HUES48 (cell line): Measurements from ENCODE around the gene FAM204A.

Experiments
- H3K27ac ChIP-seq: one replicate; pipeline ENCODE4 v1.7.0; 2013; ENCODE audit warnings: low read depth, low read length, inconsistent platforms
- H3K27me3 ChIP-seq: 2 replicates; pipeline ENCODE4 v1.6.1; 2013; ENCODE audit warnings: mild to moderate bottlenecking, low read length; ENCODE audit not compliant: control insufficient read depth, insufficient read depth
- H3K36me3 ChIP-seq: 2 replicates; pipeline ENCODE4 v1.6.1; 2013; ENCODE audit warnings: low read length; ENCODE audit not compliant: control insufficient read depth, insufficient read depth
- H3K4me1 ChIP-seq: 2 replicates; pipeline ENCODE4 v1.6.1; 2013; ENCODE audit warnings: mild to moderate bottlenecking, low read length; ENCODE audit not compliant: control insufficient read depth, insufficient read depth
- H3K4me3 ChIP-seq: 2 replicates; pipeline ENCODE4 v1.5.1; 2013; ENCODE audit warnings: mild to moderate bottlenecking, low read depth, low read length
- H3K9ac ChIP-seq: 2 replicates; pipeline ENCODE4 v1.6.1; 2013; ENCODE audit warnings: mild to moderate bottlenecking, low read depth, low read length, moderate library complexity
- H3K9me3 ChIP-seq: 2 replicates; pipeline ENCODE4 v1.6.1; 2013; ENCODE audit warnings: low read length; ENCODE audit not compliant: control insufficient read depth, insufficient read depth

Gene FAM204A

GRCh38 chr10:118262538-118262937 lies 79.6 kb downstream of the FAM204A start:
- Histone ChIP-seq H3K4me3 (no peak overlapping the region), H3K36me3 (no peaks in the 10 kb centered on the region), H3K27me3 (peaks cover 87% of the 10 kb centered on the region), H3K9me3 (no peaks in the 10 kb centered on the region), H3K9ac (no peak overlapping the region), H3K4me1 (peaks cover 29% of the 10 kb centered on the region), H3K27ac (no peak overlapping the region)

GRCh38 chr10:118259288-118259906 lies 82.7 kb downstream of the FAM204A start:
- no peak overlapping the region for H3K9ac ChIP-seq
- H3K4me1 ChIP-seq = peaks cover 16% of the 10 kb centered on the region; the same call in 1 of the 2 replicates
- no peaks in the 10 kb centered on the region for H3K36me3 ChIP-seq
- H3K9me3 ChIP-seq = no peaks in the 10 kb centered on the region
- no peak overlapping the region for H3K4me3 ChIP-seq
- H3K27ac ChIP-seq = peak overlapping the region; percentile 62
- peaks cover 87% of the 10 kb centered on the region for H3K27me3 ChIP-seq

GRCh38 chr10:118258285-118258684 lies 83.8 kb downstream of the FAM204A start:
- Histone ChIP-seq H3K9me3 (no peaks in the 10 kb centered on the region), H3K4me1 (peaks cover 16% of the 10 kb centered on the region; the same call in 1 of the 2 replicates), H3K9ac (no peak overlapping the region), H3K27me3 (peaks cover 83% of the 10 kb centered on the region), H3K4me3 (no peak overlapping the region), H3K36me3 (no peaks in the 10 kb centered on the region), H3K27ac (no peak overlapping the region)

GRCh38 chr10:118256825-118257570 lies 85.1 kb downstream of the FAM204A start:
- H3K9me3 ChIP-seq = no peaks in the 10 kb centered on the region
- peaks cover 16% of the 10 kb centered on the region; the same call in 1 of the 2 replicates for H3K4me1 ChIP-seq
- no peak overlapping the region for H3K4me3 ChIP-seq
- no peaks in the 10 kb centered on the region for H3K36me3 ChIP-seq
- peaks cover 71% of the 10 kb centered on the region for H3K27me3 ChIP-seq
- H3K9ac ChIP-seq = no peak overlapping the region
- H3K27ac ChIP-seq = no peak overlapping the region

DNA sequence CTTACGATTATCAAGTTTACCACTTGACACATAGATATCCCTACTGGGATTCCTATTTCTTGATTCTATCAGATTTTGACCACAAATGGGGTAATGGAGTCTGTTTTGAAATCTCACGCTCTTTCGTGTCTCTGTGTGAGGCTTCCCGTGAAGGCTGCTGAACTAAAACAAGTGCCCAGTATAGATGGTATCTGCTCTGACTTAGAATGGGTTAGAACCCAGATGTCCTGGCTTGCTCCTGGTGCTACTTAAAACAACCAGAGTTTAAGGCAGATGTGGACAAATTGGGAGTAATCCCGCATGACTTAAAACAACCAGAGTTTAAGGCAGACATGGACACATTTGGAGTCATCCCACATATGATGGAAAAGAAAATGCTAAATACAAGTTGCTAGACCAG lies 85.9 kb downstream of the FAM204A start:
- H3K4me3 ChIP-seq = no peak overlapping the region
- peaks cover 16% of the 10 kb centered on the region; the same call in 1 of the 2 replicates for H3K4me1 ChIP-seq
- no peak overlapping the region for H3K27ac ChIP-seq
- peaks cover 69% of the 10 kb centered on the region for H3K27me3 ChIP-seq
- no peaks in the 10 kb centered on the region for H3K36me3 ChIP-seq
- H3K9me3 ChIP-seq = no peaks in the 10 kb centered on the region
- no peak overlapping the region for H3K9ac ChIP-seq

- Histone ChIP-seq H3K4me3 (no peak overlapping the region), H3K27ac (no peak overlapping the region), H3K4me1 (peaks cover 16% of the 10 kb centered on the region; the same call in 1 of the 2 replicates), H3K9ac (no peak overlapping the region), H3K9me3 (no peaks in the 10 kb centered on the region), H3K36me3 (no peaks in the 10 kb centered on the region), H3K27me3 (peaks cover 70% of the 10 kb centered on the region)
Observed at GRCh38 chr10:118255355-118255754, 86.8 kb downstream of the FAM204A start.

- Histone ChIP-seq H3K9me3 (no peaks in the 10 kb centered on the region), H3K27ac (no peak overlapping the region), H3K4me1 (peaks cover 16% of the 10 kb centered on the region; the same call in 1 of the 2 replicates), H3K9ac (no peak overlapping the region), H3K27me3 (peaks cover 70% of the 10 kb centered on the region), H3K4me3 (no peak overlapping the region), H3K36me3 (no peaks in the 10 kb centered on the region)
Observed at GRCh38 chr10:118254654-118255053, 87.5 kb downstream of the FAM204A start.

GRCh38 chr10:118253397-118253796 lies 88.7 kb downstream of the FAM204A start:
- Histone ChIP-seq H3K4me3 (no peak overlapping the region), H3K9ac (no peak overlapping the region), H3K27me3 (peaks cover 79% of the 10 kb centered on the region), H3K36me3 (no peaks in the 10 kb centered on the region), H3K9me3 (no peaks in the 10 kb centered on the region), H3K4me1 (peaks cover 12% of the 10 kb centered on the region; the same call in 1 of the 2 replicates), H3K27ac (no peak overlapping the region)

- H3K9ac ChIP-seq = no peak overlapping the region
- no peaks in the 10 kb centered on the region for H3K9me3 ChIP-seq
- H3K36me3 ChIP-seq = no peaks in the 10 kb centered on the region
- peaks cover 80% of the 10 kb centered on the region for H3K27me3 ChIP-seq
- H3K4me3 ChIP-seq = no peak overlapping the region
- H3K4me1 ChIP-seq = peaks cover 8% of the 10 kb centered on the region
- no peak overlapping the region for H3K27ac ChIP-seq
Observed at GRCh38 chr10:118251791-118252190, 90.3 kb downstream of the FAM204A start.

DNA sequence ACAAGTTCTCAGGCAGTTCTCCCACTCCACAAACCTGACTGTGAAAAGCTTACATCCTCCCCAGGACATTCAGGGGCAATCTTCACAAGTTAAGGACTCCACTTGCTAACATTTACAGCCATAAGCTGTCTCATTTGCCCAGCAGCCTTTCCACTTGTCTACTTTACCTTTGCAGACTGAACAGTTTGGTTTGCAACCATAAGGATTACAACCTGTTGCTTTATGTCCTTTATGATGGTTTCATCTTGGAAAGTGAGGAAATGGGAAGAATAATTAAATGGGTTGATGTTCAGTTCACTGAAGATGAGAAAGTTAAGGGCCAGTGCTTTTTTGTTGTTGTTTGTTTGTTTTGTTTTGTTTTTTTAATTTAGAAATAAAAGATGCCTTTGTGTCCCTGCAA lies 92.4 kb downstream of the FAM204A start:
- Histone ChIP-seq H3K9me3 (no peaks in the 10 kb centered on the region), H3K36me3 (no peaks in the 10 kb centered on the region), H3K27ac (no peak overlapping the region), H3K4me1 (peaks cover 21% of the 10 kb centered on the region), H3K27me3 (peaks cover 80% of the 10 kb centered on the region), H3K9ac (no peak overlapping the region), H3K4me3 (no peak overlapping the region)
